ENCODE data around the gene FBXO40. TPM values are rescaled to one million over a fixed set of nuclear protein-coding genes. Genes with fewer than 3 reads are reported as not detected.

The FBXO40 gene, protein sequence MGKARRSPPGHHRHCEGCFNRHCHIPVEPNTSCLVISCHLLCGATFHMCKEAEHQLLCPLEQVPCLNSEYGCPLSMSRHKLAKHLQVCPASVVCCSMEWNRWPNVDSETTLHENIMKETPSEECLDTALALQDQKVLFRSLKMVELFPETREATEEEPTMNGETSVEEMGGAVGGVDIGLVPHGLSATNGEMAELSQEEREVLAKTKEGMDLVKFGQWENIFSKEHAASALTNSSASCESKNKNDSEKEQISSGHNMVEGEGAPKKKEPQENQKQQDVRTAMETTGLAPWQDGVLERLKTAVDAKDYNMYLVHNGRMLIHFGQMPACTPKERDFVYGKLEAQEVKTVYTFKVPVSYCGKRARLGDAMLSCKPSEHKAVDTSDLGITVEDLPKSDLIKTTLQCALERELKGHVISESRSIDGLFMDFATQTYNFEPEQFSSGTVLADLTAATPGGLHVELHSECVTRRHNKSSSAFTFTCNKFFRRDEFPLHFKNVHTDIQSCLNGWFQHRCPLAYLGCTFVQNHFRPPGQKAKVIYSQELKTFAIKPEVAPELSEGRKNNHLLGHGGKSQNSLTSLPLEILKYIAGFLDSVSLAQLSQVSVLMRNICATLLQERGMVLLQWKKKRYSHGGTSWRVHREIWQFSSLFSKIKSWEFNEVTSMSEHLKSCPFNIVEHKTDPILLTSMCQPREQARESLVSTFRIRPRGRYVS
- total RNA-seq (2022; extraction: Qiagen RNA extraction) = not detected in 5 replicates

DNA sequence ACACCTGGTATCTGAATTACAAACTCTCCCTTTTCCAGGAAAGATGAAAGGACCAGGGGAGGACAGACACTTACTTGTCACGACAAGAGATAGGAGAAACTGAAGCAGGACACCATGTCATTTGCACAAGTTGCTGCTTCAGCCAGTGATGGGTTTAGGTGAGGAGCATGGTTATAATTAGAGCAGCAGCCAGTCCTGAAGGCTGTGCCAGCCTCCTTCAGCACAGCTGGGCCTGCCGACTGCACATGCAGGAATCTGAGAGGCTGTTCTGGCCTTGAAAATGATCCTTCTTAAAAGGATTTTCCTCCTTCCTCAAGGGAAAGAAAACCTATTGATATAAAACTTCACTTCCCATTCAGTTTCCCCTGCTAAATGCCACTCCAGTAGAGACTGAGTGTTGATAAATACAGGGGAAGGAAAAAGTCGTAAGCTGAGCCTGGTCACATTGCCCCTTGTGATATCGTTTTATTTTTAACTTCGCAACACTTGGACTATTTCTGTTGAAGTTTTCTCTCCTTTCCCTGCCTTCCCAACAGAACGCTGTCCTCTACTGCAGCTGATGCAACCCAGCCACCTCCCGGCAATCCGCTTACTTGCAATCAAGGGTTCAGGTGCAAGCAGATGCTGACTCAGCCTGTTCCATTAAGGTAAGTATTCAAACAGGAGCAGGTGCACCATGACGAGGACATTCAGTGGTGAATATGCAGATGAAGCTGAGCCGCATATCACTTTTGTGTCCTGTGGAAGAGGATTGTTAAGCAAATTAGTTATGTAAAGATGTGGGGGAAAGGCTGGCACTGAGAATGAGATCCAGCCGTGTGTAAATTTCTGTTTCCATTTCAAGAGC is at the start of gene FBXO40:
FBXO40 (plus strand) TSS at position 524 of the 847 bp plus-strand sequence. CDS start 27,197 bp downstream, outside the sequence.

DNA sequence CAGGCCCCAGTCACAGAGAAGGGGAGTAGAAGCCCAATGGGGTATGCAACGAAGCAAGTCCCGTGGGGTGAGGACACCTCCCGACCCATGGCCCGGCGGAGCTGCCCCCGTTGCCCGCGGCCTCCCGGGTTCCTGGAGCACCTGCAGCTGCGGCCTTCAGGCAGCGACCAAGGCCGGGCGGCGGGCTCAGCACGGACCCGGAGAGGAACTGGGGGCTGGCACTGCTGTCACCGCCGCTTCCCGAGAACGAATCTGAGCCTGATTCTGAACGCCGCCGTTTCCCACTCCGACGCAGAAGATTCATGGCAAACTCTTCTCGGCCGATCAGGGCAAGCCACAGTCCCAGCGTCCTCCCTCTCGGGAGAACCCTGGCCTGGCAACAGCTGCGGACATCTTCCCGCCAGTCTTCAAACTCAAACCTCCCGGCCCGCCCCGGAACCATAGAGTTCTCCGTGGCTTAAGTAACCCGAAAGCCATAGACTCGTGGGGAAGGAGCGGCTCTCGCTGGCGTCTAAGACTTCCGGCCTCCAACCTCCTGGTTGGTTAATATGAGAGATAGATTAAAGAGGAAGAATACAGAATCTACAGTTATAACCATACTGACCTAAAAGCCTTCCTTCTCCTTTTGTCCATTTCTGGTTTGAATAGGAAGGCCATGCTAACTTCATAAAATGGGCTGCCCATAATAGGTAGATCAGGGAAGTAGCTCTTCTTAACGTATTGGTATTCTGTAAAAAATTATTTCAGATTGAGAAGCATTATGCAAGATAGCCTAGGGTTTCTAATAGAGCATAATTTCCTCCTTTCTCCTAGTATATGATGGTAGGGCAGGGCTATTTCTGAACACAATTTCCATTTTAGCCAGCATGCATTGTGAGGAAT is 47.4 kb upstream of the FBXO40 start, which contains the start of gene POLQ:
POLQ (minus strand) TSS at position 415 of the 882 bp plus-strand sequence; CDS start at position 304, 111 bp downstream.

DNA sequence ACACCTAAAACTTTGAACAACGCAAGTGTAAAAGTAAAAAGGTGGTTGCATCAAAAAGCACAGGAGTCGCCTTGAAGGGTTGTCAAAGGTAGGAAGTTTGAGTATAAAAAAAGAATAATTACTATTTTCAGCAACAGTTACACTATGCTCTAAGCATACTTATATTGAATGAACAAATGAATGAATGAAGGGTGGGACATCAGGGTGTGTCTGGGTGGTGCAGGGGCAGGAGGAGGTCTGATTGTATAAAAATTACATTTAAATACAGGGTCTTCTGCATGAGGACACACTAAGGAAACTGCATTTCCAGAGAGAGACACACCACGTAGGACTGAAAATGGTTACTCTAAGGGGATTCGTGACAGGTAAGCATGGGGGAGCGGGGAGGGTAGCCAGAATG is 25.5 kb upstream of the FBXO40 start, which contains the start of gene ARGFX:
ARGFX (plus strand) TSS at position 301 of the 400 bp plus-strand sequence. CDS start 2,765 bp downstream, outside the sequence.

DNA sequence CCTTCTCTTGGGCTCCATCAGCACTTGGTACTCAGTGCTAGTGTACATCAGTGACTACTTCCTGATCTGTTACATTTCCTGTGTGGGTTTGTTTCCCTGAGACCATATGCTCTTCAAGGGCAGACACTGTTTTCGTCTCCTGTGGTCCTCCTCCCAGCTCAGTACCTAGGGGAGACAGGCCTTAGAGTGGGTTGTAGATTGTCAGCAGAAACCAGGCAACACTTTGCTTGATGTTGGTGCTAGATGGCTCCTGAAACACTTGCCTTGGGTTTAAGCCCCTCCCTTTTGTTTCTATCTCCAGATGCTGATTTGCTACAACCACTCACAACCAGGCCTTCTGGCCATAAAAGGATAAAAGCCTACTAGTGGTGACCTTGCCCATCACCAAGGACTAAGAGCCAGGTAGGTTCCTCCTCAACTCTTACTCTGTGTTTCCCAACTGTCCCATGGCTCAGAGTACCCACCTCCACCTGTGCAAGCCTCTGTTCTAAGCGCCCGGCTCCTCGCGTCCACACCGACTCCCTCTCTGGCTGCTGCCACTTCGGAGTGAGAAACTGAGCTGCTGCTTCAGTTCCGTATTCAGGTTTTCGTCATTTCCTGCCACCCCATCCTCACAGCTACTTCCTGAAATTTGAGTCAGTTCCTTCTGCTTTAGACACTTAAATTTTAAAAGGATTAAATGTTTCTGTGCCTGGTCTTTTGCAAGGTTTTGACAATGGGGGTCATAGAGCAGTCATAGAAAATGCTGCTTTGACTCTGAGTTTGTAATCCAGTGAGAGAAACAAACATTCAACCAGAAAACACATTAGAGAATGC is 67.4 kb downstream of the FBXO40 start, which contains the start of gene HCLS1:
HCLS1 (minus strand) TSS at position 548 of the 816 bp plus-strand sequence. CDS start 2,556 bp downstream, outside the sequence.

Other genes with a start within 250 kb of the FBXO40 start
- gene POLQ, start 47.4 kb upstream of the FBXO40 start, total RNA-seq (2022; extraction: Qiagen RNA extraction) = 5.3 to 8.1 TPM (median 6.7 TPM) in 5 replicates
- not detected in 5 replicates for gene ARGFX, start 25.4 kb upstream of the FBXO40 start, total RNA-seq (2022; extraction: Qiagen RNA extraction)
- gene HCLS1, start 67.5 kb downstream of the FBXO40 start, total RNA-seq (2022; extraction: Qiagen RNA extraction) = 0.08 to 0.15 TPM (median 0.11 TPM) in 4 of 5 replicates, not detected in the other
- 13.5 to 18.0 TPM (median 15.6 TPM) in 5 replicates for gene GOLGB1, start 156.4 kb downstream of the FBXO40 start, total RNA-seq (2022; extraction: Qiagen RNA extraction)
- 9.0 to 10.4 TPM (median 9.6 TPM) in 5 replicates for gene IQCB1, start 241.7 kb downstream of the FBXO40 start, total RNA-seq (2022; extraction: Qiagen RNA extraction)
- 1.4 to 1.9 TPM (median 1.8 TPM) in 5 replicates for gene EAF2, start 241.8 kb downstream of the FBXO40 start, total RNA-seq (2022; extraction: Qiagen RNA extraction)